VCaP (cell line): ENCODE data around the gene EPDR1.
"Not testable (repeated sequence)": the region's sequence is repeated elsewhere in the genome, so short reads cannot be mapped to it uniquely, and the experiment has no call there.

Experiments used
- H3K27ac ChIP-seq: fragments of 450-650 bp; 2 replicates; pipeline ENCODE4 v1.5.1; 2017
- TF ChIP-seq, protein P1 (sequence below): fragments of 450-650 bp; conservative IDR thresholded peaks from 2 replicates; pipeline ENCODE4 v1.5.1; 2017; ENCODE audit warnings: mild to moderate bottlenecking, moderate library complexity

The EPDR1 gene

DNA sequence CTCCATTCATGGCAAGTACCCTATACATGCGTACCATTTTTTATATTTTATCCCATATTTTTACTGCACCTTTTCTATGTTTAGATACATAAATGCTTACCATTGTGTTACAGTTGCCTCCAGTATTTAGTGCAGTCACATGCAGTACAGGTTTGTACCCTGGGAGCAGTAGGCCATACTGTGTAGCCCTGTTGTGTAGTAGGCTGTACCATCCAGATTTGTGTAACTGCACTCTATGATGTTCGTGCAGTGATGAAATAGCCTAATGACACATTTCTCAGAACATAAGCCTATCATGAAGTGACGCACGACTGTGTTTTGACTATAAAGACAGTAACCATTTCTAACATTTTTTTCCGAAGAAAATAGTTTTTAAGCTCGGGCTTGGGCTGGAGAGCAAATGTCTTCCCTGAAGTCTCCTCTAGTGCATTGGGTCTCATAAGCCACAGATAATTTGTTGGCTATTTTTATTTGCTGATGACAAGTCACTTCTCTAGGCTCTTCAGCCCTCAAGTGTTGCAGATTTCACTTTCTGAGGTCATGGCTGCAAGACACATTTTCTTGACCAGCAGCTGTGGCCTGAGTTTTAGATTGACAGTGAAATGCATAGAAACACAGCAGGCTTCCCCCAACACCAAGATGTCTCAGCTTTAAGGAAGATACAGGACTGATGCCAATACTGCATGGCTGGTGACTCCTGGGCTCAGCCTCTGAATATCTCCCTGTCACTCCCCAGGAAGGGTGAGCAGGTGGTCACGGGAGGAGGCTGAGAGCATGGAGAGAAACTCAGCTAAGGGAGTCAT is 26.9 kb downstream of the EPDR1 start:
- H3K27ac ChIP-seq, result no peak overlapping the region
- TF ChIP-seq, protein P1, sequence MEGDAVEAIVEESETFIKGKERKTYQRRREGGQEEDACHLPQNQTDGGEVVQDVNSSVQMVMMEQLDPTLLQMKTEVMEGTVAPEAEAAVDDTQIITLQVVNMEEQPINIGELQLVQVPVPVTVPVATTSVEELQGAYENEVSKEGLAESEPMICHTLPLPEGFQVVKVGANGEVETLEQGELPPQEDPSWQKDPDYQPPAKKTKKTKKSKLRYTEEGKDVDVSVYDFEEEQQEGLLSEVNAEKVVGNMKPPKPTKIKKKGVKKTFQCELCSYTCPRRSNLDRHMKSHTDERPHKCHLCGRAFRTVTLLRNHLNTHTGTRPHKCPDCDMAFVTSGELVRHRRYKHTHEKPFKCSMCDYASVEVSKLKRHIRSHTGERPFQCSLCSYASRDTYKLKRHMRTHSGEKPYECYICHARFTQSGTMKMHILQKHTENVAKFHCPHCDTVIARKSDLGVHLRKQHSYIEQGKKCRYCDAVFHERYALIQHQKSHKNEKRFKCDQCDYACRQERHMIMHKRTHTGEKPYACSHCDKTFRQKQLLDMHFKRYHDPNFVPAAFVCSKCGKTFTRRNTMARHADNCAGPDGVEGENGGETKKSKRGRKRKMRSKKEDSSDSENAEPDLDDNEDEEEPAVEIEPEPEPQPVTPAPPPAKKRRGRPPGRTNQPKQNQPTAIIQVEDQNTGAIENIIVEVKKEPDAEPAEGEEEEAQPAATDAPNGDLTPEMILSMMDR, result no peak

DNA sequence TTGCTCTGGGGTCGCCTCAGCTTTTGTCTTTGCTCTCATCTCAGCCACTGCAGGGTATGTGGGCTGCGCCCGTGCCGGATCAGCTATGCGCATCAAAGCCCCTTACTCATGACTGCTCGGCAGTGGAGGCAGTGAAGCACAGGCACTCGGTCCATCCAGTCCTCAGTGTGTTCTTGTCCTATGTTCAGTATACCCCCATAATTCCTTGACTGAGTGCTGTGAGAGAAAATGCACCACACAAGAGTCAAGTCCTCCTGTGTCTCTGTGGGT is 27.4 kb downstream of the EPDR1 start:
- no peak overlapping the region for H3K27ac ChIP-seq
- TF ChIP-seq, protein P1, result no peak

DNA sequence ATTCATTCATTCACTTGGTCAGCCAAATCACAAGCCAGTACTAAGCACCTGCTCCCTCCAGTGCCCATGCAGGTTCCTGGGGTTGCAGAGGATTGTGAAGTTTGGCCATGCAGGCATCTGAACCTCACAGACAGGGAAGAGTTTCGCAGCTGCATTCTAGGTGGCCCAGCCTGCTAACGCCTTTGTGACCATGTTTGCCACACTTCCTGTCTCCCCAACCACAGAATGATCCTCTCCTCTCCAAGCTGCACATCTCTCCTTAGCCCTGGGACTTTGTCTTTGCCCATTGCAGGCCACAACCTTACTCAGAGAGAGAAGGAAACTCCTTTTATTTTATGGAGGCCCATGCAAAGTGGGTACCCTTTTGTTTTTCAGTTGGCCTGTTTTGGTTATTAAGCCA is 31.8 kb downstream of the EPDR1 start:
- no peak overlapping the region for H3K27ac ChIP-seq
- TF ChIP-seq, protein P1, result no peak

DNA sequence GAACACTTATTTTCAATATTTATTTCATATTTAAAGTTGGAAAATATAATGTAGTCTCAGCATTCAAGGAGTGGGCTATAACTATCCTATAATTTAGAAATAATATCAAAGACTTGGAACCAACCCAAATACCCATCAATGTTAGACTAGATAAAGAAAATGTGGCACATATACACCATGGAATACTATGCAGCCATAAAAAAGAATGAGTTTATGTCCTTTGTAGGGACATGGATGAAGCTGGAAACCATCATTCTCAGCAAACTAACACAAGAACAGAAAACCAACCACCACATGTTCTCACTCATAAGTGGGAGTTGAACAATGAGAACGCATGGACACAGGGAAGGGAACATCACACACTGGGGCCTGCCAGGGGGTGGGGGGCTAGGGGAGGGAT is 33.8 kb downstream of the EPDR1 start:
- H3K27ac ChIP-seq, result not testable (repeated sequence)

DNA sequence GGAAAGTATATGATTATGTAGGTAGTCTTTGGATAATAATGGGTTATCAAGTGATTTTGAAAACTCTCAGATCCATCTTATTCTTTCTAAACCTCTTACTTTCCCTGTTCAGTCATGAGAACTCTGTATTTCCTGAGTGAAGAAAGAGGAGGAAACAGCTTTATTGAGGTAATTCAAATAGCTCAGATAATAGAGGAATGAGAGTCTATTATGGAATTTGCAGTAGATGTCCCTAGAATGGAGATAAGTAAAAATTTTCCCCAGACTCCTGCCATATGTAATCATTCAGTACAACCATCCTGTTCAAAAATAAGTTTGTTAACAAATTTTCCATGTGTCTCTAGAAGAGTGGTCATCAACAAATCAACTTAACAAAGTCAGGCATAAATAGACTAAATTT is 36.4 kb downstream of the EPDR1 start:
- TF ChIP-seq, protein P1, result no peak
- H3K27ac ChIP-seq, result no peak overlapping the region

DNA sequence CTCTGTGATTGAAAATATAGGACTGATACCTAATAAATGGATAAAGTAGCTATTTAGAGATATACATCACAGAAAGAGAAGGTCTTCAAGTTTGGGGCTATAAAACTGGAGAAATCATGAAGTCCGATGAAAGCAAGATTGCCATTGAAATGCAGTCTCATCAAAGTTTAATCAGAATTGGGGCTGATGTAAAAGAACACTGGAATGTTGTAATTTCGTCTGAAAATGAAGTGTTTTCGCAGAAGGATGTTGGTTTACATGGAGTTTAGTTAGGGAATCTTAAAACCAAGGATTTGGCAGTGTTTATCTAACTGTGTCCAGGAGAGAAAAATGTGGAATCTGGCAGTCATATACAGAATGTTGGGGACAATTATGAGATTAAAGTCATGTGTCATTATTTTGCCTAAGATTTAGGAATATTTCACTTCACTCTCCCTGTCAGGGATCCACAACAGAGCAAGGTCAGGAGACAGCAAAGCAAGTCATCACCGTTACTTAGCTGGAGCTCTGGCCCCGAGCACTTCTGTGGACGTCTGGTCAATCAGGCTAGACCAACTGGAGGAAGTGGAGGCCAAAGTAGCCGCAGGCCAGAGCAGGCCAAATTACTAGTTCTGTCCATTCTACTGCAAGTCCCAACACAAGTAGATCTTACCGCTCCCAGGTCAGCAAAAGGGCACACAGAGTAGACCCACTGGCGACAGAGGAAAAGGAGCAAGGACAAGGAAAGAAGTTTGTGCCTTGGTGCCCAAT is 37.0 kb downstream of the EPDR1 start:
- TF ChIP-seq, protein P1, result no peak
- no peak overlapping the region for H3K27ac ChIP-seq

DNA sequence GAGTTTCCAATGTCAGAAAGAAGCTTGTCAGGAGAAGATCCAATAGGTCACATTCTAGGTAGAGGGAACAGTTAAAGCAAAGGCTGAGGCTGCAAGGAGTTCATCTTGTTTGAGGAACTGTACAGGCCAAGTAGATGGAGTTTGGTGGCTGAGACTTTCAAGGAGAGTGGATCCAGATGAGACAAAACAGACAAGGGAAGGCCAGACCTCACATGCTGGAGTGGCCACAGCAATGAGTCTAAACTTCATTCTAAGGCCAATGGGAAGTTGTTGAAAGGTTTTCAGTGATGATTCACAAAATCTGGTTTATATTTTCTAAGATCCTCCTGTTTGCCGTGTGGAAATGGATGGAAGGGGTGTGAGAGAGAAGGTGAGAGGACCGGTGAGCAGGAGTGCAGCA is 40.0 kb downstream of the EPDR1 start:
- H3K27ac ChIP-seq, result no peak overlapping the region
- TF ChIP-seq, protein P1, result no peak

DNA sequence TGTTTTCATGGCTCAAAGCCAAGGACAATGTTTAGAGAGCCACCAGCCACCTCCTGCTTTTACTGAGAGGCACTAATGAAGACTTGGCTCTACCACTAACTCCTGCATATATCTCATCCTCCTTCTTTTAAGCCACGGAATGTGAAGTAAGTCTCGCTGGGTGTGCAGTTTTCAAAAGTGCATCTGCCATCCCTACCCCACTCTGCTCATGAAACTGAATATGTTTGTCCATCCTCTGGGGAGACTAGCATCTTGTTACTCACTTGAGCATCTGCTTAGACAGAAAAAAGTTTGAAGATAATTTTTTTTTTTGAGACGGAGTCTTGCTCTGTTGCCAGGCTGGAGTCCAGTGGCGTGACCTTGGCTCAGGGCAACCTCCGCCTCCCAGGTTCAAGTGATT is 40.8 kb downstream of the EPDR1 start:
- TF ChIP-seq, protein P1, result no peak

More for the DNA sequence above, 40.8 kb downstream of the EPDR1 start:
- no peak overlapping the region for H3K27ac ChIP-seq
